BJ (cell line): Measurements from ENCODE around the gene MAS1L. TPM values are rescaled to one million over a fixed set of nuclear protein-coding genes. Genes with fewer than 3 reads are reported as not detected.
"Not testable (repeated sequence)": the region's sequence is repeated elsewhere in the genome, so short reads cannot be mapped to it uniquely, and the experiment has no call there.

Source experiments
- CTCF ChIA-PET: fragments of 350-600 bp; formaldehyde crosslinking; extraction: SDS; loops from one replicate; lab custom pipeline; 2021; ENCODE audit warnings: antibody characterized with exemption, inconsistent platforms; lab: Yijun Ruan, JAX
- POLR2A ChIA-PET: fragments of 300-600 bp; sonication (Branson Sonifier 250); formaldehyde crosslinking; extraction: SDS; loops from one replicate; lab custom pipeline; 2021; ENCODE audit warnings: antibody characterized with exemption; lab: Charles Lee
- DNase-seq: peaks from one replicate; pipeline ENCODE4 v3.0.0-alpha.2; 2011; ENCODE audit warnings: low read depth
- H3K27me3 ChIP-seq: 2 replicates; pipeline ENCODE4 v1.6.0; 2011; ENCODE audit warnings: low read length; ENCODE audit not compliant: control insufficient read depth, insufficient read depth
- H3K36me3 ChIP-seq: 2 replicates; pipeline ENCODE4 v1.5.1; 2011; ENCODE audit warnings: low read length; ENCODE audit not compliant: control insufficient read depth, insufficient read depth
- H3K4me3 ChIP-seq: 2 replicates; pipeline ENCODE4 v1.5.1; 2011; ENCODE audit warnings: low read depth, mild to moderate bottlenecking, control low read depth, low read length
- CTCF ChIP-seq: IDR thresholded peaks from 2 replicates; pipeline ENCODE4 v1.5.1; 2011; ENCODE audit warnings: low read depth, mild to moderate bottlenecking, control low read depth, inconsistent platforms, low read length, moderate library complexity; ENCODE audit not compliant: insufficient read depth
- polyA plus RNA-seq: library from polyadenylated mRNA; depleted of rRNA; stranded (reverse); fragments of >200 nt; gene quantifications from 2 replicates; pipeline ENCODE4 v1.2.3, GENCODE V29; 2011; rRNA removed

MAS1L gene
- polyA plus RNA-seq, 1 experiment = not detected

GRCh38 chr6:29451471-29452193, 36.1 kb downstream of the MAS1L start:
- Histone ChIP-seq H3K36me3 (no peaks in the 10 kb centered on the region), H3K27me3 (no peaks in the 10 kb centered on the region), H3K4me3 (no peak overlapping the region)
- TF ChIP-seq CTCF = no peak
- no peak for DNase-seq
- ChIA-PET POLR2A (no interaction called here), CTCF (no interaction called here)

- CTCF ChIA-PET = no interaction called here
Measured at GRCh38 chr6:29447670-29448069, 40.1 kb downstream of the MAS1L start.

GRCh38 chr6:29444031-29444430, 43.7 kb downstream of the MAS1L start:
- H3K27me3 ChIP-seq, DNase-seq, H3K36me3 ChIP-seq, H3K4me3 ChIP-seq, POLR2A ChIA-PET, CTCF ChIA-PET: not testable (repeated sequence)

More at GRCh38 chr6:29447670-29448069, 40.1 kb downstream of the MAS1L start:
- no peaks in the 10 kb centered on the region for H3K36me3 ChIP-seq
- POLR2A ChIA-PET = no interaction called here
- no peaks in the 10 kb centered on the region for H3K27me3 ChIP-seq
- no peak for TF ChIP-seq CTCF
- no peak overlapping the region for H3K4me3 ChIP-seq
- DNase-seq = no peak

- no peaks in the 10 kb centered on the region for H3K27me3 ChIP-seq
- no peaks in the 10 kb centered on the region for H3K36me3 ChIP-seq
- ChIA-PET POLR2A (no interaction called here), CTCF (no interaction called here)
- no peak for TF ChIP-seq CTCF
- H3K4me3 ChIP-seq = no peak overlapping the region
- no peak for DNase-seq
Measured at GRCh38 chr6:29442719-29443118, 45.0 kb downstream of the MAS1L start.

GRCh38 chr6:29439006-29439405, 48.8 kb downstream of the MAS1L start, which contains the start of gene OR10C1:
TSS of gene OR10C1 (plus strand) at chr6:29439306. CDS start at chr6:29440016, 710 bp downstream.
- H3K27me3 ChIP-seq = no peaks in the 10 kb centered on the region
- no peak for TF ChIP-seq CTCF
- no peaks in the 10 kb centered on the region for H3K36me3 ChIP-seq
- CTCF ChIA-PET = no interaction called here
- H3K4me3 ChIP-seq = no peak within 1 kb of the TSS
- DNase-seq = no peak
- POLR2A ChIA-PET = no interaction called here

GRCh38 chr6:29436730-29437129, 51.0 kb downstream of the MAS1L start:
- CTCF ChIA-PET, H3K27me3 ChIP-seq, DNase-seq, POLR2A ChIA-PET, H3K4me3 ChIP-seq, H3K36me3 ChIP-seq: not testable (repeated sequence)

Other genes starting within 250 kb of the MAS1L start
- not detected in 2 replicates for gene OR14J1, start 186.3 kb downstream of the MAS1L start, polyA plus RNA-seq
- gene OR5V1, start 119.1 kb downstream of the MAS1L start, polyA plus RNA-seq = not detected in 2 replicates
- gene OR12D3, start 112.7 kb downstream of the MAS1L start, polyA plus RNA-seq = not detected in 2 replicates
- not detected in 2 replicates for gene OR12D2, start 92.3 kb downstream of the MAS1L start, polyA plus RNA-seq
- gene OR12D1, start 73.0 kb downstream of the MAS1L start, polyA plus RNA-seq = not detected in 2 replicates
- gene OR10C1, start 48.6 kb downstream of the MAS1L start, polyA plus RNA-seq = not detected in 2 replicates
- gene OR11A1, start 30.9 kb downstream of the MAS1L start, polyA plus RNA-seq = not detected in 2 replicates
- not detected in 2 replicates for gene OR2H1, start 30.8 kb downstream of the MAS1L start, polyA plus RNA-seq
- gene UBD, start 71.8 kb upstream of the MAS1L start, polyA plus RNA-seq = not detected in 2 replicates
- not detected in 2 replicates for gene OR2H2, start 97.2 kb upstream of the MAS1L start, polyA plus RNA-seq
- 14.5 and 16.3 TPM in 2 replicates for gene GABBR1, start 145.2 kb upstream of the MAS1L start, polyA plus RNA-seq
- not detected in 2 replicates for gene MOG, start 169.1 kb upstream of the MAS1L start, polyA plus RNA-seq
- gene ZFP57, start 193.2 kb upstream of the MAS1L start, polyA plus RNA-seq = 0.27 and 0.32 TPM in 2 replicates
- 19.3 and 30.7 TPM in 2 replicates for gene HLA-F, start 235.5 kb upstream of the MAS1L start, polyA plus RNA-seq